ENCODE measurements around the gene MYO1G. TPM values are rescaled to one million over a fixed set of nuclear protein-coding genes. Genes with fewer than 3 reads are reported as not detected.

MYO1G gene
- polyA plus RNA-seq, 1 of the 3 experiments (the other 2 are of a cell fraction) = 0.05 TPM

DNA sequence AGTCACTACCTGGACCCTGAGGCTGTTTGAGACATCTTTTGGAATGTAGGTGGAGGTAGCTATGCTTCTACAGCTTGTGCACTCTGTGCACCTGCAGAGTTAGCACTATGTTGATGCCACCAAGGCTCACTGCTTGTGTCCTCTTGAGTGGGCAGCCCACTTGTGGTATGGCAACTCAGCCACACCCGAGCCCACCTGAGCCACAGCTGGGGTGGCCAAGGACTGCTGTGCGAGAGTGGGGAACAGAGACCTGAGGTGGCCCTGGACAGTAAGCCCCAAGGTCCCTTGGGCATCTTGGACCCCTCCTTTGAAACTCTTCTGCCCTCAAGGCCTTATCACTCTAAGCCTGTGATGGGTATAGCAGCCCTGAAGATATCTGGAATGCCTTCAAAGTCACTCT, 25.7 kb downstream of the MYO1G start:
- no CpG with 5 or more reads among the region's 2 CpGs for WGBS (ENCODE audit: low lambda C conversion rate)
- H3K4me2 ChIP-seq = no peak overlapping the region
- TF ChIP-seq JUND (IDR thresholded peaks at IDR 0.05) = no peak
- no peak for TF ChIP-seq RCOR1 (IDR thresholded peaks at IDR 0.05; ENCODE audit: low read length)
- no peak for TF ChIP-seq PBX3 (IDR thresholded peaks at IDR 0.05)
- TF ChIP-seq NRF1 (IDR thresholded peaks at IDR 0.05; ENCODE audit: low read depth, low read length) = no peak
- TF ChIP-seq ELF1 (IDR thresholded peaks at IDR 0.05) = no peak
- TF ChIP-seq SMC3 (IDR thresholded peaks at IDR 0.05; ENCODE audit: low read depth, low read length) = no peak
- no peak for TF ChIP-seq RFX5 (IDR thresholded peaks at IDR 0.05; ENCODE audit: low read length)
- TF ChIP-seq EZH2phosphoT487 (IDR thresholded peaks at IDR 0.05; ENCODE audit: borderline replicate concordance, low read depth) = no peak
- TF ChIP-seq MAX (IDR thresholded peaks at IDR 0.05; ENCODE audit: low read depth) = no peak
- no peak for TF ChIP-seq CHD2 (IDR thresholded peaks at IDR 0.05; ENCODE audit: low read length, partially characterized antibody)
- no peak for TF ChIP-seq POLR2AphosphoS5 (IDR thresholded peaks at IDR 0.05; ENCODE audit: low read depth, low read length)
- no peak for TF ChIP-seq GABPA (IDR thresholded peaks at IDR 0.05; ENCODE audit: low read depth)
- TF ChIP-seq SIN3A (IDR thresholded peaks at IDR 0.05; ENCODE audit: borderline replicate concordance, low read depth, low read length) = no peak
- no peaks in the 10 kb centered on the region for H3K9me3 ChIP-seq
- no peaks in the 10 kb centered on the region for H4K20me1 ChIP-seq (ENCODE audit: insufficient read depth)
- no peak overlapping the region for H3K4me3 ChIP-seq (ENCODE audit: low read depth in 2 of 2, low read length in 1 of 2)
- H3K27ac ChIP-seq (ENCODE audit: low read depth in 2 of 2, low read length in 1 of 2) = no peak overlapping the region
- CTCF ChIA-PET = interaction anchor here (2.5 kb wide), 1 partner anchor 31 kb away, joined by 6 read pairs; no protein-coding TSS in a partner anchor
- no peak overlapping the region for H3K9ac ChIP-seq
- H3K27me3 ChIP-seq (ENCODE audit: insufficient read depth) = peaks cover 12% of the 10 kb centered on the region; the same call in 1 of the 2 replicates
- H3K79me2 ChIP-seq (ENCODE audit: insufficient read depth) = no peaks in the 10 kb centered on the region
- H3K9me2 ChIP-seq = no peaks in the 10 kb centered on the region
- H2AFZ ChIP-seq (ENCODE audit: low read depth) = no peak overlapping the region
- no peaks in the 10 kb centered on the region for H3F3A ChIP-seq (replicated peaks; ENCODE audit: insufficient read depth)
- no peaks in the 10 kb centered on the region; a peak in 1 of 4 replicates for H3K4me1 ChIP-seq (ENCODE audit: control insufficient read depth in 1 of 2, insufficient read depth in 2 of 2, low read depth in 1 of 2, low read length in 1 of 2)
- no peaks in the 10 kb centered on the region for H3K36me3 ChIP-seq (replicated peaks in 1 of 2; ENCODE audit: control insufficient read depth in 1 of 2, insufficient read depth in 2 of 2, low read length in 1 of 2)
- no peak for DNase-seq
- POLR2A ChIA-PET = no interaction called here

DNA sequence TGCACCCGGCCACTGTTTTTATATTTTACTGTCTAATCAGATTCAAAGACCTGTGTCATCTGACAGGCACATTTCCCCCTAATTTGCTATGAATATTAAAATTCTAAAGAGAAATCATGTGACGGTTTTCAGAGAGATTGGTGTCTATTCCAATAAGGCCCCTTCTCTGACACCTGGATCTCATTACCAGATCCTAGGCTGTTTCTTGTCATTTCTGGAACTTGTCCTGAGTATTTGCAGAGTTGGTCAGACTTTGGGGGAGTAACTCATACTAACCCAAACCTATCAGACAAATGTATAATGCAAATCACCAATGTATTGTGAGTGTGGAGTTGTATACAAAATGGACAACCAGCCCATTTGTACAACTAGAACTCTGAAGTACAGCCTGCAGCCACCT, 29.5 kb downstream of the MYO1G start:
- Histone ChIP-seq H3K27ac (ENCODE audit: low read depth in 2 of 2, low read length in 1 of 2) (no peak overlapping the region), H2AFZ (ENCODE audit: low read depth) (no peak overlapping the region), H3F3A (replicated peaks; ENCODE audit: insufficient read depth) (no peaks in the 10 kb centered on the region), H3K79me2 (ENCODE audit: insufficient read depth) (no peaks in the 10 kb centered on the region), H3K9ac (no peak overlapping the region), H4K20me1 (ENCODE audit: insufficient read depth) (no peaks in the 10 kb centered on the region), H3K4me2 (no peak overlapping the region), H3K4me1 (ENCODE audit: control insufficient read depth in 1 of 2, insufficient read depth in 2 of 2, low read depth in 1 of 2, low read length in 1 of 2) (no peaks in the 10 kb centered on the region), H3K9me3 (no peaks in the 10 kb centered on the region), H3K27me3 (ENCODE audit: insufficient read depth) (peaks cover 19% of the 10 kb centered on the region; the same call in 1 of the 2 replicates), H3K36me3 (replicated peaks in 1 of 2; ENCODE audit: control insufficient read depth in 1 of 2, insufficient read depth in 2 of 2, low read length in 1 of 2) (no peaks in the 10 kb centered on the region), H3K4me3 (ENCODE audit: low read depth in 2 of 2, low read length in 1 of 2) (no peak overlapping the region), H3K9me2 (no peaks in the 10 kb centered on the region)
- TF ChIP-seq EZH2phosphoT487 (IDR thresholded peaks at IDR 0.05; ENCODE audit: borderline replicate concordance, low read depth) (no peak), TCF12 (IDR thresholded peaks at IDR 0.05) (peak; percentile 38)
- POLR2A ChIA-PET = no interaction called here
- CTCF ChIA-PET = interaction anchor here (0.6 kb wide), 1 partner anchor 172 kb away, joined by 4 read pairs; no protein-coding TSS in a partner anchor
- DNase-seq = no peak
- WGBS (ENCODE audit: low lambda C conversion rate) = 48% methylated on average over 2 of the region's 2 CpGs
